Activated naive CD4-positive, alpha-beta T cell treated with anti-CD3 and anti-CD28 coated beads, Interleukin-2, amount 50 U/mL, for 72 hours (primary cell): ENCODE measurements around the gene GAPVD1. TPM values are rescaled to one million over a fixed set of nuclear protein-coding genes. Genes with fewer than 3 reads are reported as not detected.
"Not testable (repeated sequence)": the region's sequence is repeated elsewhere in the genome, so short reads cannot be mapped to it uniquely, and the experiment has no call there.

ENCODE experiments used
- ATAC-seq, 2 donors: fragments of 150-1000 bp; cut with Tn5 transposase; 2 replicates each; pipeline ENCODE4 v1.10.0; 2021; ENCODE audit warnings: mild to moderate bottlenecking in 2 of 2, moderate library complexity in 2 of 2
- DNase-seq, 2 donors: peaks; one replicate each; pipeline ENCODE4 v3.0.0; 2021 to 2022; ENCODE audit warnings: low spot score in 2 of 2
- H3K27ac Mint-ChIP-seq, 2 donors: one replicate each; pipeline ENCODE4 v1.8.0; 2022; ENCODE audit warnings: mild to moderate bottlenecking in 2 of 2, mixed read lengths in 2 of 2
- H3K36me3 Mint-ChIP-seq, 2 donors: one replicate each; pipeline ENCODE4 v1.8.0; 2022; ENCODE audit warnings: mixed read lengths in 2 of 2
- H3K9me3 Mint-ChIP-seq, 2 donors: one replicate each; pipeline ENCODE4 v1.8.0; 2022; ENCODE audit warnings: mixed read lengths in 2 of 2
- total RNA-seq, 2 donors: library from RNA; stranded (reverse); gene quantifications; one replicate each; pipeline ENCODE4 v1.2.3, GENCODE V29; 2022

The GAPVD1 gene
- total RNA-seq, 2 donors from 2014 or later, result 44.1 to 67.7 TPM

DNA sequence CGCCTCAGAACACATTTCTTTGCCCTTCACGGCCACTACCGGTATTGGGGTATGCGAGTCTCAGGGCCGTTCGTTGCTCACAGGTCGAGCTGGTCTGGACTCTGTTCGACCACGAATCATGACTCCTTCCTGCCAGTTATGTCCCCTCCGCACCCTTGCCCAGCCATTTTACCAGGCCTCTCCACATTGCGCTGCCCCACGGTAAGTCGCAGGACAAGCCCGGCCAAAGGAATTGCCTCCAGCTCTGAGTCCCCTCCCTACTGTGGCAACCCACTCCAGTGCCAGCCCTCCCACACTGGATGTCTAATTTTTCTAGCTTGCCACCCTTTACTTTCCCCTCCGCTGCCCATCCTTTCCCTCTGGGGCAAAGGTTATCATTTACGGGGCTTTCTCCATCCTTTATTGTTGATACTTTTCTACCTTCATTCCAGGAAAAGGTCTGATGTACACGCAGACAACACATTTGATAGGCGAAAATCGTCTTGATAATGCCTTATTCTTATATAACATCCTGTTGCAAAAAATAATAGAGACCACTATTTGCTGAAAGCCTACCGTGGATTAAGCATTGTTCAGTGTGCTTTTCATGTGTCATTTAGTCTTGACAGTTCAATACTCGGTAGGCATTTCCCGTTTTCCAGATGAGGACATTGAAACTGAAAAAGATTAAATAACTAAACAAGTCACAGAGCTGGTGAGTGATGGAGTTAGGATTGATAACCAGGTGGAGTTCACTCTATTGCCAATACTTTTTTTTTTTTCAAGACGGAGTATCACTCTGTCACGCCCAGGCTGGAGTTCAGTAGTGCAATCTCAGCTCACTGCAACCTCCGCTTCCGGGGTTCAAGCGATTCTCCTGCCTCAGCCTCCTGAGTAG lies 19.5 kb upstream of the GAPVD1 start:
- Mint-ChIP-seq H3K27ac (peak overlapping the region; percentile 98 to 100), H3K36me3 (peaks cover 30 to 49% of the 10 kb centered on the region in 2 donors), H3K9me3 (no peaks in the 10 kb centered on the region)
- DNase-seq, result no peak
- peak; percentile 4 to 5 for ATAC-seq

GRCh38 chr9:125243792-125244260 lies 17.8 kb upstream of the GAPVD1 start:
- DNase-seq (no peak), ATAC-seq (no peak)
- H3K36me3 Mint-ChIP-seq, result peaks cover 22 to 32% of the 10 kb centered on the region in 2 donors
- peak overlapping the region; percentile 72 to 98 for H3K27ac Mint-ChIP-seq
- no peaks in the 10 kb centered on the region for H3K9me3 Mint-ChIP-seq

- no peak for DNase-seq
- Mint-ChIP-seq H3K27ac (no peak overlapping the region), H3K36me3 (peaks cover 9 to 11% of the 10 kb centered on the region in 2 donors), H3K9me3 (no peaks in the 10 kb centered on the region)
- no peak for ATAC-seq
Measured at GRCh38 chr9:125246261-125246667, 15.4 kb upstream of the GAPVD1 start.

DNA sequence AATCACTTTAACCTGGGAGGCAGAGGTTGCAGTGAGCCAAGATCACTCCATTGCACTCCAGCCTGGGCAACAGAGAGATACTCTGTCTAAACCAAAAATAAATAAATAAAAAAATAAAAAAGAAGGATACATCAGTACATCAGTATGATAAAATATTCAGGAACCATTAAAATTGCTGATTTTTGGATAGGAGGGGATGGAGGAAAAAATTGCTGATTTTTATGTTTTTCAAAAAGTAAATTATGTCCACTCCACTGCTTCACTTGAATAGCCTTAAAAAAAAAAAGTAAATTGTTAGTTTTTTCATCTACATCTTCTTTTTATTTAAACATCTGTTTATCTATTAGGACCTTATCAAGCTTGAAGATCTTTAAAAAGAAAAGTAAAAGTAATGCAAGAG lies 7.4 kb upstream of the GAPVD1 start:
- Mint-ChIP-seq H3K27ac (no peak overlapping the region), H3K9me3 (no peaks in the 10 kb centered on the region), H3K36me3 (no peaks in the 10 kb centered on the region)
- ATAC-seq (no peak), DNase-seq (no peak)

- Mint-ChIP-seq H3K9me3 (peaks cover 0 to 3% of the 10 kb centered on the region in 2 donors), H3K27ac (no peak overlapping the region), H3K36me3 (peaks cover 4 to 5% of the 10 kb centered on the region in 2 donors)
- DNase-seq (no peak), ATAC-seq (peak; percentile 34 to 43)
Measured at GRCh38 chr9:125255781-125256391, 5.7 kb upstream of the GAPVD1 start.

- H3K36me3 Mint-ChIP-seq, result peaks cover 14 to 18% of the 10 kb centered on the region in 2 donors
- ATAC-seq (no peak), DNase-seq (no peak)
- peaks cover 0 to 3% of the 10 kb centered on the region in 2 donors for H3K9me3 Mint-ChIP-seq
- H3K27ac Mint-ChIP-seq, result no peak overlapping the region
Measured at GRCh38 chr9:125258160-125258785, 3.4 kb upstream of the GAPVD1 start.

DNA sequence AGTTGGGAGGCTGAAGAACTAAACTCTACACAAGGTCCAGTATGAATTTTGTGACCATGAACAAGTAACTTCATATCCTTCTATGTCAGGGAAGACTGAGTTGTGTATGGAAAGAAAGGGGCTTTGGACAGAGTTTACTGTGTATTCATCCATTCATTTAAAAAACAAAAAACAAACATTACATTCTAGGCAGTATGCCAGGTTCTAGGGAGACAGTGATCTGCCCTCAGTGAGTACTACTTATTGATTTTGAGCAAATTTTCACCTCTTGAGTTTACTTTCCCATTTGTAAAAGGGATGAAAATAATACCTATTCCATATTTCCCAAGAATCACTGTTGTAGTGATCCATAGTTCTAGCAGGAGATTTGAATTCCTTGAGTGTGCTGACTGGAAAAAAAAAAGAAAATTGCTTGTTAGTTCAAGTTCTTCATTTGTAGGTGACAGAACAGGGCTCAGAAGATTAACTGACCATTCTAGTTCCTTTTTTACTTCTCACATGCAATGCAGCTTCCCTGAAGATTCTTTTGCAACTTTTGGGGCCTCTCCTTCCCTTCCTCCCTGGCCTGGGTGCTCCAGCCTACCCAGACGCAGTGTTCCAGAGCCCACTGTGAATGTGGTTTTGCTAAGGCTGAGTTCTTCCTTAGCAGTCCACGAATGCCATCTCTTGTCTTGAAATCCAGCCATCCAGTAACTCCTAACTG lies 2.6 kb upstream of the GAPVD1 start:
- Mint-ChIP-seq H3K9me3 (peaks cover 0 to 3% of the 10 kb centered on the region in 2 donors), H3K36me3 (peaks cover 14 to 21% of the 10 kb centered on the region in 2 donors), H3K27ac (no peak overlapping the region)
- DNase-seq (no peak), ATAC-seq (no peak)

GRCh38 chr9:125260561-125260960 lies 1.1 kb upstream of the GAPVD1 start:
- peak overlapping the region; percentile 94 to 96 for H3K27ac Mint-ChIP-seq
- H3K36me3 Mint-ChIP-seq, result peaks cover 14 to 25% of the 10 kb centered on the region in 2 donors
- no peak for DNase-seq
- no peak for ATAC-seq
- peaks cover 0 to 3% of the 10 kb centered on the region in 2 donors for H3K9me3 Mint-ChIP-seq

DNA sequence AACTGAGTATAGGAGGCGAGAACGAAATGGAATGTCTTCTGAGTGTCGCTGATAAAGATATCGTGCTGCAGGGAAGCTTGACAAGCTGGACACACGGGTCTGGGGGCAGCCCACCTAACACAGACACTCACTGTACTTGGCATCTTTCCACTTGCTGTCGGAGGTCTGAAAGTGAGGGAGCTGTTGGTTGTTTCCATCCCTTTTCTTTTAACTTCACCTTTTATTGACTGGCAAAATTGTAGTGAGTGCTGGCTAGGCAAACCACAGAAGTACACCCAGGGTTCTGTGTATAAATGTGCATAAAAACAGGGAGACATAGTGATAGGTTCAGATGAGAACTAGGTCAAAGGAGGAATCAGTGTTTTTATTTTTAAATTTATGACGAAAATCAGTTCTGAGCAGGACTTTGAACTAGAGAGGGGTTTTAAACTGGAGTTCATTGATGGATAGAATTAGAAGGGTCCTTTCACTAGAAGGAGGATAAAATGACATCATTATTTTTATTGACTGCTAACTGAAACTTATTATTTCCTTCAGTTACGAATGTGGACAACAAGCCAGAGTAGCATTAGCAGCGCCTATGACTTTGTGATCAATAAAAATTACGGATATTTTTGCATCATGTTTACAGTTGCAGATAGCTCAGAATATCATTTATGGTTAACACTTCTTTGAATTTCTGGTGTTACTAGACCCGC lies 817 bp downstream of the GAPVD1 start:
- Mint-ChIP-seq H3K27ac (peak overlapping the region; percentile 94 to 98), H3K36me3 (peaks cover 14 to 25% of the 10 kb centered on the region in 2 donors), H3K9me3 (peaks cover 0 to 3% of the 10 kb centered on the region in 2 donors)
- ATAC-seq, result peak in 1 of 2 donors; percentile 6
- no peak for DNase-seq

DNA sequence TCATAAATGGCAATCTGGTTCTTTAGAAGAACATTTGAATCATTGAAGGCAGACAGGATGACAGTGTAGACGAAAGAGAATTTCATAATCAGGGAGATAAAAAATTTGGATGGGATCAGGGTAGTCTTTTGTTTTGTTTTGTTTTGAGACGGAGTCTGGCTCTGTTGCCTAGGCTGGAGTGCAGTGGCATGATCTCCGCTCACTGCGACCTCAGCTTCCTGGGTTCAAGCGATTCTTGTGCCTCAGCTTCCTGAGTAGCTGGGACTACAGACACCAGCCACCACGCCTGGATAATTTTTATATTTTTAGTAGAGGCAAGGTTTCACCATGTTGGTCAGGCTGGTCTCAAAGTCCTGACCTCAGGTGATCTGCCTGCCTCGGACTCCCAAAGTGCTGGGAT lies 2.4 kb downstream of the GAPVD1 start:
- Mint-ChIP-seq H3K27ac (peak overlapping the region; percentile 49 to 91), H3K36me3 (peaks cover 14 to 25% of the 10 kb centered on the region in 2 donors)
- H3K9me3 Mint-ChIP-seq, ATAC-seq, DNase-seq: not testable (repeated sequence)

- ATAC-seq, result no peak
- Mint-ChIP-seq H3K36me3 (peaks cover 0 to 8% of the 10 kb centered on the region in 2 donors), H3K9me3 (no peaks in the 10 kb centered on the region), H3K27ac (no peak overlapping the region)
- no peak for DNase-seq
Measured at GRCh38 chr9:125268394-125269013, 6.9 kb downstream of the GAPVD1 start.

- peaks cover 0 to 4% of the 10 kb centered on the region in 2 donors for H3K36me3 Mint-ChIP-seq
- no peak for ATAC-seq
- H3K9me3 Mint-ChIP-seq, result no peaks in the 10 kb centered on the region
- DNase-seq, result no peak
- H3K27ac Mint-ChIP-seq, result peak overlapping the region in 1 of 2 donors; percentile 29
Measured at GRCh38 chr9:125269014-125269397, 7.4 kb downstream of the GAPVD1 start.

- ATAC-seq, result no peak
- H3K9me3 Mint-ChIP-seq, result no peaks in the 10 kb centered on the region
- no peaks in the 10 kb centered on the region for H3K36me3 Mint-ChIP-seq
- no peak overlapping the region for H3K27ac Mint-ChIP-seq
- no peak for DNase-seq
Measured at GRCh38 chr9:125271081-125271480, 9.5 kb downstream of the GAPVD1 start.

DNA sequence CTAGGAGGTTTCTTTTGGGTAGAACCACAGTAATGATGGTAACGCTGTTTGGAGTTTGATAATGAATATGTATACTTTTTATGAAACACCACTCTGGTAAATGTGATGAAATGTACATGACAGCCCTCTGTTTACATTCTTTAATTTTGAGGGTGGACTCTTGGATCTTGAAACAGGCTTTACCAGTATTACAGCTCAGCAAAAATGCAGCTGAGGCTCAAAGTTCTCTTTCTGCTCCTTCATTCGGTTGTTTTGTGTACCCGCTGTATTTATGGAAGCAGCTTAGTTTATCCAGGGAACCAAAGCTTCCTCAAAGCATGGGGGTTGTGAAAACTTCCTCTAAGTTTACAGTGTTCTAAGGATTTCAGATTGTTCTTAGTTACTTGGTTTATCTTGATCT lies 11.1 kb downstream of the GAPVD1 start:
- no peaks in the 10 kb centered on the region for H3K36me3 Mint-ChIP-seq
- ATAC-seq (no peak), DNase-seq (no peak)
- H3K27ac Mint-ChIP-seq, result no peak overlapping the region
- H3K9me3 Mint-ChIP-seq, result no peaks in the 10 kb centered on the region

DNA sequence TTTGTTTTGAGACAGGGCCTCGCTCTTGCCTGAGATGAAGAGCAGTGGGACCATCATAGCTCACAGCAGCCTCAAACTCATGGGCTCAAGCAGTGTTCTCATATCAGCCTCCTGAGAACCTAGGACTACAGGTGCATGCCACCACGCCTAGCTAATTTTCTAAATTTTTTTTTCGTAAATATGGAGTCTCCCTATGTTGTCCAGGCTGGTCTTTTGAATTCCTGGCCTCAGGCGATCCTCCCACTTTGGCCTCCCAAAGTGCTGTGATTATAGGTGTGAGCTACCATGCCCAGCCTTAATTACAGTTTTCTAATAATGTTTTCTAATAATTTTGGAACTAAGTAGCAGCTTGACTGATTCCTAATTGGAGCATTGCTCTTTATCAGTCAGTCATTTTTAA lies 15.1 kb downstream of the GAPVD1 start:
- no peak for DNase-seq
- Mint-ChIP-seq H3K36me3 (no peaks in the 10 kb centered on the region), H3K27ac (no peak overlapping the region), H3K9me3 (no peaks in the 10 kb centered on the region)
- no peak for ATAC-seq

GRCh38 chr9:125277411-125277810 lies 15.8 kb downstream of the GAPVD1 start:
- H3K27ac Mint-ChIP-seq, result no peak overlapping the region
- DNase-seq, result no peak
- ATAC-seq, result no peak
- H3K9me3 Mint-ChIP-seq, result no peaks in the 10 kb centered on the region
- H3K36me3 Mint-ChIP-seq, result no peaks in the 10 kb centered on the region
